Activated naive CD8-positive, alpha-beta T cell treated with anti-CD3 and anti-CD28 coated beads, Interleukin-2, amount 50 U/mL, for 24 hours (primary cell): ENCODE measurements around the gene EPHA8.

Source experiments
- ATAC-seq: fragments of 150-1000 bp; cut with Tn5 transposase; one replicate; pipeline ENCODE4 v1.10.0; 2021
- DNase-seq: peaks from one replicate; pipeline ENCODE4 v3.0.0; 2021
- H3K27ac Mint-ChIP-seq: one replicate; pipeline ENCODE4 v1.8.0; 2021; ENCODE audit warnings: mild to moderate bottlenecking, mixed read lengths
- H3K27me3 Mint-ChIP-seq: one replicate; pipeline ENCODE4 v1.8.0; 2021; ENCODE audit warnings: mixed read lengths
- H3K36me3 Mint-ChIP-seq: one replicate; pipeline ENCODE4 v1.8.0; 2021; ENCODE audit warnings: low read depth, mixed read lengths
- H3K4me1 Mint-ChIP-seq: one replicate; pipeline ENCODE4 v1.8.0; 2021; ENCODE audit warnings: mixed read lengths
- H3K4me3 Mint-ChIP-seq: one replicate; pipeline ENCODE4 v1.8.0; 2021; ENCODE audit warnings: mild to moderate bottlenecking, moderate library complexity, mixed read lengths
- H3K9me3 Mint-ChIP-seq: one replicate; pipeline ENCODE4 v1.8.0; 2021; ENCODE audit warnings: mixed read lengths

EPHA8 gene

GRCh38 chr1:22547186-22547817 is 16.0 kb upstream of the EPHA8 start:
- H3K4me1 Mint-ChIP-seq = no peaks in the 10 kb centered on the region
- H3K27ac Mint-ChIP-seq = no peak overlapping the region
- ATAC-seq (no peak), DNase-seq (no peak)
- H3K27me3 Mint-ChIP-seq = peaks cover 31% of the 10 kb centered on the region
- no peak overlapping the region for H3K4me3 Mint-ChIP-seq
- H3K9me3 Mint-ChIP-seq = no peaks in the 10 kb centered on the region
- no peaks in the 10 kb centered on the region for H3K36me3 Mint-ChIP-seq

- Mint-ChIP-seq H3K27me3 (peaks cover 33% of the 10 kb centered on the region), H3K4me3 (no peak overlapping the region), H3K27ac (no peak overlapping the region)
These were observed 15.3 kb upstream of the EPHA8 start for GRCh38 chr1:22547818-22548462.

GRCh38 chr1:22550021-22550420 is 13.3 kb upstream of the EPHA8 start:
- peaks cover 43% of the 10 kb centered on the region for H3K27me3 Mint-ChIP-seq
- H3K4me1 Mint-ChIP-seq = no peaks in the 10 kb centered on the region
- H3K9me3 Mint-ChIP-seq = no peaks in the 10 kb centered on the region
- H3K27ac Mint-ChIP-seq = no peak overlapping the region
- no peak overlapping the region for H3K4me3 Mint-ChIP-seq
- DNase-seq (no peak), ATAC-seq (no peak)
- no peaks in the 10 kb centered on the region for H3K36me3 Mint-ChIP-seq

More at GRCh38 chr1:22547818-22548462, 15.3 kb upstream of the EPHA8 start:
- Mint-ChIP-seq H3K9me3 (no peaks in the 10 kb centered on the region), H3K4me1 (no peaks in the 10 kb centered on the region), H3K36me3 (no peaks in the 10 kb centered on the region)
- no peak for DNase-seq
- ATAC-seq = no peak

- ATAC-seq = no peak
- H3K4me3 Mint-ChIP-seq = no peak overlapping the region
- H3K27me3 Mint-ChIP-seq = peaks cover 56% of the 10 kb centered on the region
These were observed 11.7 kb upstream of the EPHA8 start for GRCh38 chr1:22551591-22551990.

GRCh38 chr1:22552021-22552420 is 11.3 kb upstream of the EPHA8 start:
- no peak overlapping the region for H3K27ac Mint-ChIP-seq
- H3K9me3 Mint-ChIP-seq = no peaks in the 10 kb centered on the region
- H3K4me1 Mint-ChIP-seq = no peaks in the 10 kb centered on the region
- H3K4me3 Mint-ChIP-seq = no peak overlapping the region
- H3K36me3 Mint-ChIP-seq = no peaks in the 10 kb centered on the region
- ATAC-seq = no peak
- no peak for DNase-seq
- peaks cover 56% of the 10 kb centered on the region for H3K27me3 Mint-ChIP-seq

More at GRCh38 chr1:22551591-22551990, 11.7 kb upstream of the EPHA8 start:
- no peak for DNase-seq
- H3K27ac Mint-ChIP-seq = no peak overlapping the region
- no peaks in the 10 kb centered on the region for H3K36me3 Mint-ChIP-seq
- no peaks in the 10 kb centered on the region for H3K9me3 Mint-ChIP-seq
- no peaks in the 10 kb centered on the region for H3K4me1 Mint-ChIP-seq

- no peak overlapping the region for H3K27ac Mint-ChIP-seq
- no peaks in the 10 kb centered on the region for H3K4me1 Mint-ChIP-seq
- no peaks in the 10 kb centered on the region for H3K36me3 Mint-ChIP-seq
- H3K4me3 Mint-ChIP-seq = no peak overlapping the region
- ATAC-seq (no peak), DNase-seq (no peak)
- peaks cover 53% of the 10 kb centered on the region for H3K27me3 Mint-ChIP-seq
- H3K9me3 Mint-ChIP-seq = no peaks in the 10 kb centered on the region
These were observed 10.0 kb upstream of the EPHA8 start for GRCh38 chr1:22553104-22553880.

- H3K27me3 Mint-ChIP-seq = peaks cover 51% of the 10 kb centered on the region
- ATAC-seq (no peak), DNase-seq (no peak)
- H3K36me3 Mint-ChIP-seq = no peaks in the 10 kb centered on the region
- no peaks in the 10 kb centered on the region for H3K9me3 Mint-ChIP-seq
- no peaks in the 10 kb centered on the region for H3K4me1 Mint-ChIP-seq
- no peak overlapping the region for H3K27ac Mint-ChIP-seq
- H3K4me3 Mint-ChIP-seq = no peak overlapping the region
These were observed 9.2 kb upstream of the EPHA8 start for GRCh38 chr1:22553991-22554522.

- DNase-seq = no peak
- Mint-ChIP-seq H3K27me3 (peaks cover 51% of the 10 kb centered on the region), H3K36me3 (no peaks in the 10 kb centered on the region), H3K4me3 (no peak overlapping the region), H3K27ac (no peak overlapping the region), H3K9me3 (no peaks in the 10 kb centered on the region), H3K4me1 (no peaks in the 10 kb centered on the region)
- ATAC-seq = no peak
These were observed 8.0 kb upstream of the EPHA8 start for GRCh38 chr1:22555371-22555656.

GRCh38 chr1:22556391-22557104 is 6.7 kb upstream of the EPHA8 start:
- Mint-ChIP-seq H3K9me3 (no peaks in the 10 kb centered on the region), H3K27me3 (peaks cover 59% of the 10 kb centered on the region), H3K4me1 (no peaks in the 10 kb centered on the region), H3K36me3 (no peaks in the 10 kb centered on the region), H3K4me3 (no peak overlapping the region), H3K27ac (no peak overlapping the region)
- DNase-seq = no peak
- no peak for ATAC-seq

GRCh38 chr1:22557341-22557950 is 5.8 kb upstream of the EPHA8 start:
- H3K4me1 Mint-ChIP-seq = no peaks in the 10 kb centered on the region
- H3K27me3 Mint-ChIP-seq = peaks cover 67% of the 10 kb centered on the region
- no peak overlapping the region for H3K27ac Mint-ChIP-seq
- DNase-seq (no peak), ATAC-seq (no peak)
- no peak overlapping the region for H3K4me3 Mint-ChIP-seq
- H3K9me3 Mint-ChIP-seq = no peaks in the 10 kb centered on the region
- H3K36me3 Mint-ChIP-seq = no peaks in the 10 kb centered on the region

GRCh38 chr1:22563671-22564602 is 648 bp downstream of the EPHA8 start:
- Mint-ChIP-seq H3K4me1 (peaks cover 3% of the 10 kb centered on the region), H3K4me3 (no peak overlapping the region), H3K27ac (no peak overlapping the region), H3K36me3 (no peaks in the 10 kb centered on the region), H3K27me3 (peaks cover 44% of the 10 kb centered on the region), H3K9me3 (no peaks in the 10 kb centered on the region)
- no peak for ATAC-seq
- DNase-seq = no peak

GRCh38 chr1:22566161-22566560 is 2.9 kb downstream of the EPHA8 start:
- no peak for DNase-seq
- Mint-ChIP-seq H3K27ac (no peak overlapping the region), H3K4me3 (no peak overlapping the region)

GRCh38 chr1:22567197-22567596 is 3.9 kb downstream of the EPHA8 start:
- ATAC-seq (no peak), DNase-seq (no peak)
- peaks cover 3% of the 10 kb centered on the region for H3K4me1 Mint-ChIP-seq
- H3K27me3 Mint-ChIP-seq = peaks cover 21% of the 10 kb centered on the region
- H3K36me3 Mint-ChIP-seq = no peaks in the 10 kb centered on the region
- H3K27ac Mint-ChIP-seq = no peak overlapping the region
- no peak overlapping the region for H3K4me3 Mint-ChIP-seq
- no peaks in the 10 kb centered on the region for H3K9me3 Mint-ChIP-seq

More at GRCh38 chr1:22566161-22566560, 2.9 kb downstream of the EPHA8 start:
- H3K4me1 Mint-ChIP-seq = peaks cover 3% of the 10 kb centered on the region
- H3K27me3 Mint-ChIP-seq = peaks cover 31% of the 10 kb centered on the region
- no peaks in the 10 kb centered on the region for H3K9me3 Mint-ChIP-seq
- ATAC-seq = no peak
- H3K36me3 Mint-ChIP-seq = no peaks in the 10 kb centered on the region
